OCI-LY7 (cell line): ENCODE results near the gene CBLN1.

Experiments used
- EZH2phosphoT487 ChIP-seq: fragments of 200-600 bp; sonication (generic); IDR thresholded peaks from 2 replicates; pipeline ENCODE4 v1.6.1; 2018; ENCODE audit warnings: low read depth, borderline replicate concordance, mild to moderate bottlenecking, mixed run types, antibody characterized with exemption, low read length, moderate library complexity, mixed read lengths
- TF ChIP-seq, protein P1 (sequence below): fragments of 200-600 bp; sonication (generic); conservative IDR thresholded peaks from 2 replicates; pipeline ENCODE4 v1.5.1; 2014; ENCODE audit warnings: mild to moderate bottlenecking, antibody characterized with exemption, low read length, moderate library complexity, mixed read lengths

DNA sequence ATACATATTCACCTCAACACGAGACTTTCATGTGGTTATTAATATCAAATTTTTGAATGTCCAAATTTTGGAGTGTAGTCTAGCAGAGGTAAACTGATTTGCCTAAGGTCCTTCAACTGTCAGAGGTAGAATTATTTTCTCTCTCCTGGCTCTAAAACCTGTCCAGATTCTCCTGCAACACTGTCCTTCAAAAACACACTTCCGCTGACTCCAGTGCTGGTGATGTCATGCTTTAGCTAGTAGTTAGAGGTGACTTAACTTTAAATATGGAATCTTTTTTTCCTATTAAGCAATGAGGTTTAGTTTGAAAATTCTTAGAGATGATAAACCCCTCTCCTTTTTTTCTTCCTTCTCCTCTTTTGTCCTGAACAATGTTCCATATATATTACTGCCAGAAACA, 10.8 kb upstream of the CBLN1 start:
- TF ChIP-seq, protein P1, sequence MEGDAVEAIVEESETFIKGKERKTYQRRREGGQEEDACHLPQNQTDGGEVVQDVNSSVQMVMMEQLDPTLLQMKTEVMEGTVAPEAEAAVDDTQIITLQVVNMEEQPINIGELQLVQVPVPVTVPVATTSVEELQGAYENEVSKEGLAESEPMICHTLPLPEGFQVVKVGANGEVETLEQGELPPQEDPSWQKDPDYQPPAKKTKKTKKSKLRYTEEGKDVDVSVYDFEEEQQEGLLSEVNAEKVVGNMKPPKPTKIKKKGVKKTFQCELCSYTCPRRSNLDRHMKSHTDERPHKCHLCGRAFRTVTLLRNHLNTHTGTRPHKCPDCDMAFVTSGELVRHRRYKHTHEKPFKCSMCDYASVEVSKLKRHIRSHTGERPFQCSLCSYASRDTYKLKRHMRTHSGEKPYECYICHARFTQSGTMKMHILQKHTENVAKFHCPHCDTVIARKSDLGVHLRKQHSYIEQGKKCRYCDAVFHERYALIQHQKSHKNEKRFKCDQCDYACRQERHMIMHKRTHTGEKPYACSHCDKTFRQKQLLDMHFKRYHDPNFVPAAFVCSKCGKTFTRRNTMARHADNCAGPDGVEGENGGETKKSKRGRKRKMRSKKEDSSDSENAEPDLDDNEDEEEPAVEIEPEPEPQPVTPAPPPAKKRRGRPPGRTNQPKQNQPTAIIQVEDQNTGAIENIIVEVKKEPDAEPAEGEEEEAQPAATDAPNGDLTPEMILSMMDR: no peak
- no peak for TF ChIP-seq EZH2phosphoT487
